ENCODE data around the gene ZMYND8. TPM values are rescaled to one million over a fixed set of nuclear protein-coding genes. Genes with fewer than 3 reads are reported as not detected.

Gene ZMYND8
- total RNA-seq, 1 donor from 2014 or later, result 31.9 TPM

- no peaks in the 10 kb centered on the region for H3K27me3 Mint-ChIP-seq (ENCODE audit: low read depth)
- no peak for DNase-seq (ENCODE audit: low spot score)
- H3K4me3 Mint-ChIP-seq (ENCODE audit: unreplicated experiment), result peak overlapping the region; percentile 56
- TF ChIP-seq, protein P1, sequence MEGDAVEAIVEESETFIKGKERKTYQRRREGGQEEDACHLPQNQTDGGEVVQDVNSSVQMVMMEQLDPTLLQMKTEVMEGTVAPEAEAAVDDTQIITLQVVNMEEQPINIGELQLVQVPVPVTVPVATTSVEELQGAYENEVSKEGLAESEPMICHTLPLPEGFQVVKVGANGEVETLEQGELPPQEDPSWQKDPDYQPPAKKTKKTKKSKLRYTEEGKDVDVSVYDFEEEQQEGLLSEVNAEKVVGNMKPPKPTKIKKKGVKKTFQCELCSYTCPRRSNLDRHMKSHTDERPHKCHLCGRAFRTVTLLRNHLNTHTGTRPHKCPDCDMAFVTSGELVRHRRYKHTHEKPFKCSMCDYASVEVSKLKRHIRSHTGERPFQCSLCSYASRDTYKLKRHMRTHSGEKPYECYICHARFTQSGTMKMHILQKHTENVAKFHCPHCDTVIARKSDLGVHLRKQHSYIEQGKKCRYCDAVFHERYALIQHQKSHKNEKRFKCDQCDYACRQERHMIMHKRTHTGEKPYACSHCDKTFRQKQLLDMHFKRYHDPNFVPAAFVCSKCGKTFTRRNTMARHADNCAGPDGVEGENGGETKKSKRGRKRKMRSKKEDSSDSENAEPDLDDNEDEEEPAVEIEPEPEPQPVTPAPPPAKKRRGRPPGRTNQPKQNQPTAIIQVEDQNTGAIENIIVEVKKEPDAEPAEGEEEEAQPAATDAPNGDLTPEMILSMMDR (IDR thresholded peaks at IDR 0.05), result no peak
- H3K9me3 Mint-ChIP-seq (ENCODE audit: low read depth), result no peaks in the 10 kb centered on the region
- no peaks in the 10 kb centered on the region for H3K36me3 Mint-ChIP-seq (ENCODE audit: low read depth)
- H3K4me1 Mint-ChIP-seq (ENCODE audit: low read depth), result peaks cover 8% of the 10 kb centered on the region
- no peak overlapping the region for H3K27ac Mint-ChIP-seq (ENCODE audit: unreplicated experiment)
Measured at GRCh38 chr20:47360297-47361056, 4.0 kb upstream of the ZMYND8 start.

DNA sequence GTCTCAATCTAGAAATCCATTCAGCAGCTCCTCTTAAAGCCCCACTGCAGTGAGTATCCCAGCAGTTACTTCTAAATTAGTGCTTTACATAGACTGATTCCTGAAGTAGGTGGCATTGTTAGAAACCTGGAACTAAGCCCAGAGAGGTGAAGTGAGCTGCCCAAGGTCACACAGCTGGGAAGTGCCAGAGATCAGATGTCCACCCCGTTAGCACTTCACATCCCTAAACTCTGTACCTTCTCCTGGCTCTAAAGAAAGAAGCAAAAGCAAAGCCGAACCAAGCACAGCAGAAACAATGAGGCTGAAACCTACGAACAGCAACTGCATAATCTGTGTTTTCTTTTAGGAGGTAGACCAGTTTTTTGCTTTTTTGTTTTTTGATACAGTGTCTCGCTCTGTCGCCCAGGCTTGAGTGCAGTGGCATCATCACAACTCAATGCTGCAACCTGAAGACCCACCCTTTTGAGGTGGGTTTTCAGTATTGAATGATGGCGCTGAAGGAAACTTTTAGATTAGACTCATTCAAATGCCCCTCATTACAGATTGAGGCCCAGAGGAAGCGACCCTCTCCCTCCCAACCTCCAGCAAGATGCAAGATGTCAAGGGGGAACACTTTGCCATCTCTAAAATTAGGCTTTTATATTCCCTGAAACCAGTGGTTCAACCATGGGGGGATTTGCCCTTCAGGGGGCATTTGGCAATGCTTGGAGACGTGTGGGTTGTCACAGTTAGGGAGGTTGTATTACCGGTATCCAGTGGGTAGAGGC lies 3.2 kb upstream of the ZMYND8 start:
- Mint-ChIP-seq H3K4me1 (ENCODE audit: low read depth) (peaks cover 8% of the 10 kb centered on the region), H3K9me3 (ENCODE audit: low read depth) (no peaks in the 10 kb centered on the region), H3K27me3 (ENCODE audit: low read depth) (no peaks in the 10 kb centered on the region), H3K4me3 (ENCODE audit: unreplicated experiment) (peak overlapping the region; percentile 60), H3K36me3 (ENCODE audit: low read depth) (no peaks in the 10 kb centered on the region), H3K27ac (ENCODE audit: unreplicated experiment) (no peak overlapping the region)
- TF ChIP-seq, protein P1 (IDR thresholded peaks at IDR 0.05), result no peak
- no peak for DNase-seq (ENCODE audit: low spot score)

GRCh38 chr20:47358672-47359529 lies 2.4 kb upstream of the ZMYND8 start:
- Mint-ChIP-seq H3K9me3 (ENCODE audit: low read depth) (no peaks in the 10 kb centered on the region), H3K4me3 (ENCODE audit: unreplicated experiment) (peak overlapping the region; percentile 60), H3K27me3 (ENCODE audit: low read depth) (no peaks in the 10 kb centered on the region), H3K27ac (ENCODE audit: unreplicated experiment) (no peak overlapping the region), H3K4me1 (ENCODE audit: low read depth) (peaks cover 8% of the 10 kb centered on the region), H3K36me3 (ENCODE audit: low read depth) (no peaks in the 10 kb centered on the region)
- TF ChIP-seq, protein P1 (IDR thresholded peaks at IDR 0.05), result no peak
- DNase-seq (ENCODE audit: low spot score), result no peak

- peaks cover 8% of the 10 kb centered on the region for H3K4me1 Mint-ChIP-seq (ENCODE audit: low read depth)
- no peaks in the 10 kb centered on the region for H3K27me3 Mint-ChIP-seq (ENCODE audit: low read depth)
- H3K9me3 Mint-ChIP-seq (ENCODE audit: low read depth), result no peaks in the 10 kb centered on the region
- no peak for DNase-seq (ENCODE audit: low spot score)
- no peaks in the 10 kb centered on the region for H3K36me3 Mint-ChIP-seq (ENCODE audit: low read depth)
- H3K27ac Mint-ChIP-seq (ENCODE audit: unreplicated experiment), result no peak overlapping the region
- TF ChIP-seq, protein P1 (IDR thresholded peaks at IDR 0.05), result no peak
- H3K4me3 Mint-ChIP-seq (ENCODE audit: unreplicated experiment), result peak overlapping the region; percentile 60
Measured at GRCh38 chr20:47358039-47358671, 1.7 kb upstream of the ZMYND8 start.
